HCT116 (cell line): ENCODE results near the gene ECT2. TPM values are rescaled to one million over a fixed set of nuclear protein-coding genes. Genes with fewer than 3 reads are reported as not detected.
A peak's percentile ranks its signal among the peaks of the same experiment; 100 is the strongest.

Source experiments
- ATAC-seq: fragments of 200-7000 bp; cut with Tn5 transposase; 2 replicates; pipeline ENCODE4 v1.9.1; 2020; ENCODE audit warnings: mild to moderate bottlenecking, moderate library complexity
- BruUV-seq: library from RNA; stranded (reverse); fragments of 400-500 nt; replicated peaks from 2 replicates; lab custom pipeline; 2021; lab: Mats Ljungman, UMichigan
- CTCF ChIA-PET: fragments of 300-600 bp; sonication (Branson Sonifier 250); formaldehyde crosslinking; loops from one replicate; lab custom pipeline; 2021; ENCODE audit warnings: antibody characterized with exemption; lab: Charles Lee
- POLR2A ChIA-PET: fragments of 300-600, 350-600 bp; sonication (Branson Sonifier 250); formaldehyde crosslinking; loops from one replicate; lab custom pipeline; 2021; ENCODE audit warnings: antibody characterized with exemption; lab: Charles Lee
- RAD21 ChIA-PET, 2 experiments: fragments of 300-600 bp; sonication (Branson Sonifier 250); formaldehyde crosslinking; loops; one replicate each; lab custom pipeline; 2023; ENCODE audit warnings: low total read pairs in 2 of 2; ENCODE audit not compliant: uncharacterized antibody in 2 of 2, unreplicated experiment in 2 of 2, low non-redundant PET in 1 of 2; lab: Charles Lee
- DNase-seq: peaks from one replicate; pipeline ENCODE4 v3.0.0-alpha.2; 2010; ENCODE audit warnings: low read depth, low spot score
- H2AFZ ChIP-seq: fragments of 200-600 bp; shearing (Covaris generic), sonication (generic); 2 replicates; pipeline ENCODE4 v1.6.1; 2017; ENCODE audit warnings: low read depth, mixed run types, mixed read lengths, antibody characterized with exemption, low read length; ENCODE audit not compliant: poor library complexity, severe bottlenecking
- H3K27ac ChIP-seq: 2 replicates; pipeline ENCODE4 v1.5.1; 2012; ENCODE audit warnings: low read depth, low read length
- H3K27me3 ChIP-seq: fragments of 200-600 bp; sonication (generic); 2 replicates; pipeline ENCODE4 v1.6.1; 2016; ENCODE audit warnings: mixed run types, low read length, mixed read lengths; ENCODE audit not compliant: insufficient read depth
- H3K36me3 ChIP-seq, 2 experiments: fragments of 200-500 bp in 1 of 2; fragments of 200-600 bp in 1 of 2; sonication (Bioruptor generic) in 1 of 2; sonication (generic) in 1 of 2; 2 replicates each; pipeline versions ENCODE4 v1.5.1 to v1.6.1; 2014 to 2016; ENCODE audit warnings: low read length in 2 of 2, inconsistent platforms in 1 of 2, mixed read lengths in 1 of 2, mixed run types in 1 of 2; ENCODE audit not compliant: insufficient read depth in 2 of 2, control insufficient read depth in 1 of 2
- H3K4me1 ChIP-seq, 2 experiments: fragments of 200-600 bp in 1 of 2; sonication (generic) in 1 of 2; 2 replicates each; pipeline versions ENCODE4 v1.5.1 to v1.6.1; 2012 to 2017; ENCODE audit warnings: low read length in 2 of 2, inconsistent platforms in 1 of 2, mild to moderate bottlenecking in 1 of 2, mixed read lengths in 1 of 2, mixed run types in 1 of 2, moderate library complexity in 1 of 2; ENCODE audit not compliant: insufficient read depth in 2 of 2, control insufficient read depth in 1 of 2
- H3K4me2 ChIP-seq: fragments of 200-600 bp; sonication (generic); 2 replicates; pipeline ENCODE4 v1.6.1; 2017; ENCODE audit warnings: mixed run types, low read length, mixed read lengths
- H3K4me3 ChIP-seq, 2 experiments: fragments of 200-600 bp in 1 of 2; sonication (generic) in 1 of 2; replicated peaks in 1 of 2; 2 replicates each; pipeline ENCODE4 v1.5.1; 2011 to 2016; ENCODE audit warnings: low read length in 2 of 2, control low read depth in 1 of 2, low read depth in 1 of 2, mild to moderate bottlenecking in 1 of 2, mixed read lengths in 1 of 2, mixed run types in 1 of 2
- H3K79me2 ChIP-seq: fragments of 200-600 bp; sonication (generic); 2 replicates; pipeline ENCODE4 v1.6.1; 2017; ENCODE audit warnings: mild to moderate bottlenecking, mixed run types, low read length, moderate library complexity, mixed read lengths; ENCODE audit not compliant: insufficient read depth
- H3K9ac ChIP-seq: fragments of 200-600 bp; sonication (generic); 2 replicates; pipeline ENCODE4 v1.6.1; 2016; ENCODE audit warnings: low read length, mixed read lengths
- H3K9me2 ChIP-seq: fragments of 200-600 bp; sonication (generic), shearing (Covaris generic); 2 replicates; pipeline ENCODE4 v1.6.1; 2017; ENCODE audit warnings: mixed run types, mild to moderate bottlenecking, moderate library complexity; ENCODE audit not compliant: insufficient read depth
- H3K9me3 ChIP-seq, 2 experiments: fragments of 200-500 bp in 1 of 2; fragments of 200-600 bp in 1 of 2; sonication (Bioruptor generic) in 1 of 2; sonication (generic) in 1 of 2; 2 replicates each; pipeline ENCODE4 v1.6.1; 2014 to 2017; ENCODE audit warnings: low read length in 2 of 2, mixed read lengths in 2 of 2, inconsistent platforms in 1 of 2, low read depth in 1 of 2, mild to moderate bottlenecking in 1 of 2, mixed run types in 1 of 2, moderate library complexity in 1 of 2; ENCODE audit not compliant: control insufficient read depth in 1 of 2, insufficient read depth in 1 of 2
- H4K20me1 ChIP-seq: fragments of 200-600 bp; sonication (generic), shearing (Covaris generic); 2 replicates; pipeline ENCODE4 v1.6.1; 2017; ENCODE audit warnings: mixed run types, mild to moderate bottlenecking, moderate library complexity; ENCODE audit not compliant: insufficient read depth
- CBX3 ChIP-seq: IDR thresholded peaks from 2 replicates; pipeline ENCODE4 v1.6.1; 2012; ENCODE audit warnings: low read depth
- FOSL1 ChIP-seq: IDR thresholded peaks from 2 replicates; pipeline ENCODE4 v1.6.1; 2012; ENCODE audit warnings: low read depth
- RAD21 ChIP-seq: IDR thresholded peaks from 2 replicates; pipeline ENCODE4 v1.6.1; 2012; ENCODE audit warnings: low read depth, mild to moderate bottlenecking
- intact Hi-C: fragments of 100-400 bp; cut with micrococcal nuclease; formaldehyde crosslinking; loops from 2 replicates; pipeline ENCODE4 v1.10.0; 2022
- total RNA-seq: library from RNA; stranded (reverse); gene quantifications from one replicate; pipeline ENCODE4 v1.2.1, GENCODE V29; 2021; ENCODE audit not compliant: unreplicated experiment
- TF ChIP-seq, protein P1 (sequence below): IDR thresholded peaks from 2 replicates; pipeline ENCODE4 v1.6.1; 2011; ENCODE audit warnings: mild to moderate bottlenecking, low read length, moderate library complexity; ENCODE audit not compliant: insufficient replicate concordance; ENCODE audit errors: extremely low read depth
- TF ChIP-seq, protein P2 (sequence below), 3 experiments: fragments of 200-600 bp in 1 of 3; sonication (generic) in 1 of 3; IDR thresholded peaks in 2 of 3; conservative IDR thresholded peaks in 1 of 3; 2 replicates each; pipeline ENCODE4 v1.5.1; 2012 to 2017; ENCODE audit warnings: low read depth in 2 of 3, low read length in 2 of 3, antibody characterized with exemption in 1 of 3, borderline replicate concordance in 1 of 3, control low read depth in 1 of 3, mild to moderate bottlenecking in 1 of 3, mixed read lengths in 1 of 3, mixed run types in 1 of 3, moderate library complexity in 1 of 3; ENCODE audit not compliant: insufficient read depth in 1 of 3

Gene ECT2
- total RNA-seq, 1 experiment from 2014 or later, result 95.6 TPM

DNA sequence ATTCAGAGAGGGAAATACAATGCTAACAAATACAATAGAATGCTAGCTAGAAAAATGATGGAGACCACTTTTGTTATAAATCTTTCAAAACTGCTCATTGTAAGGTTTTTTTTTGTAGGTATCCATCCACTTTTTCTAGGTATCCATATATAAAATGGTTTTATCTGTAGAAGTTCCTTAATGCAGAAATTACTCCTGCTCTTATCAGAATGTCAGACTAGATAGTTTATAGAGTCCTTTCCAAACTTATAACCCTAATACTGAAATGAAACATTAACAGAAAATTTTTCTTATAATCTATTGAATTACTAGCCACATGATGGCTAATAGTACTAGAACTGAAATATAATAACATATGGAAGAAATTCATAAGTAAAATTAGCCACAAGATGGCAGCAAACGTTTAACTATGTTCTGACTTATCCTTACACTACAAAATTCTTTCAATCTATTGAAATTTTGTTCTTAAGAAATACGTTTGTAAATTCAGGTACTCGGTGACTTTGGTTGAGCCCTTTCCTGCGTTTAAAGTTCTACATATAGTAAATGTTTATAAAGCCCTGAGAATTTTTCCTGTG lies 58.5 kb downstream of the ECT2 start:
- H3K4me1 ChIP-seq, result no peaks in the 10 kb centered on the region
- no TSS peak for BruUV-seq
- H3K27me3 ChIP-seq, result no peaks in the 10 kb centered on the region
- no peak overlapping the region for H3K27ac ChIP-seq
- H3K4me3 ChIP-seq, result no peak overlapping the region
- no peak overlapping the region for H2AFZ ChIP-seq
- ChIA-PET RAD21 (no interaction called here), POLR2A (no interaction called here), CTCF (interaction anchor here (1.0 to 1.3 kb wide), 2 partner anchors 8 to 136 kb away, joined by 3 to 5 read pairs; no protein-coding TSS in a partner anchor)
- peak; percentile 21 for DNase-seq
- no peaks in the 10 kb centered on the region for H3K9me2 ChIP-seq
- H3K79me2 ChIP-seq, result peaks cover 16% of the 10 kb centered on the region
- H3K9ac ChIP-seq, result no peak overlapping the region
- H3K4me2 ChIP-seq, result no peak overlapping the region
- TF ChIP-seq FOSL1 (no peak), RAD21 (peak; percentile 42), CBX3 (no peak)
- TF ChIP-seq, protein P1, sequence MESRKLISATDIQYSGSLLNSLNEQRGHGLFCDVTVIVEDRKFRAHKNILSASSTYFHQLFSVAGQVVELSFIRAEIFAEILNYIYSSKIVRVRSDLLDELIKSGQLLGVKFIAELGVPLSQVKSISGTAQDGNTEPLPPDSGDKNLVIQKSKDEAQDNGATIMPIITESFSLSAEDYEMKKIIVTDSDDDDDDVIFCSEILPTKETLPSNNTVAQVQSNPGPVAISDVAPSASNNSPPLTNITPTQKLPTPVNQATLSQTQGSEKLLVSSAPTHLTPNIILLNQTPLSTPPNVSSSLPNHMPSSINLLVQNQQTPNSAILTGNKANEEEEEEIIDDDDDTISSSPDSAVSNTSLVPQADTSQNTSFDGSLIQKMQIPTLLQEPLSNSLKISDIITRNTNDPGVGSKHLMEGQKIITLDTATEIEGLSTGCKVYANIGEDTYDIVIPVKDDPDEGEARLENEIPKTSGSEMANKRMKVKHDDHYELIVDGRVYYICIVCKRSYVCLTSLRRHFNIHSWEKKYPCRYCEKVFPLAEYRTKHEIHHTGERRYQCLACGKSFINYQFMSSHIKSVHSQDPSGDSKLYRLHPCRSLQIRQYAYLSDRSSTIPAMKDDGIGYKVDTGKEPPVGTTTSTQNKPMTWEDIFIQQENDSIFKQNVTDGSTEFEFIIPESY, result no peak
- TF ChIP-seq, protein P2, sequence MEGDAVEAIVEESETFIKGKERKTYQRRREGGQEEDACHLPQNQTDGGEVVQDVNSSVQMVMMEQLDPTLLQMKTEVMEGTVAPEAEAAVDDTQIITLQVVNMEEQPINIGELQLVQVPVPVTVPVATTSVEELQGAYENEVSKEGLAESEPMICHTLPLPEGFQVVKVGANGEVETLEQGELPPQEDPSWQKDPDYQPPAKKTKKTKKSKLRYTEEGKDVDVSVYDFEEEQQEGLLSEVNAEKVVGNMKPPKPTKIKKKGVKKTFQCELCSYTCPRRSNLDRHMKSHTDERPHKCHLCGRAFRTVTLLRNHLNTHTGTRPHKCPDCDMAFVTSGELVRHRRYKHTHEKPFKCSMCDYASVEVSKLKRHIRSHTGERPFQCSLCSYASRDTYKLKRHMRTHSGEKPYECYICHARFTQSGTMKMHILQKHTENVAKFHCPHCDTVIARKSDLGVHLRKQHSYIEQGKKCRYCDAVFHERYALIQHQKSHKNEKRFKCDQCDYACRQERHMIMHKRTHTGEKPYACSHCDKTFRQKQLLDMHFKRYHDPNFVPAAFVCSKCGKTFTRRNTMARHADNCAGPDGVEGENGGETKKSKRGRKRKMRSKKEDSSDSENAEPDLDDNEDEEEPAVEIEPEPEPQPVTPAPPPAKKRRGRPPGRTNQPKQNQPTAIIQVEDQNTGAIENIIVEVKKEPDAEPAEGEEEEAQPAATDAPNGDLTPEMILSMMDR (IDR thresholded peaks at IDR 0.05 in 2 of 3, conservative IDR thresholded peaks at IDR 0.05 in 1 of 3; ENCODE audit: borderline replicate concordance in 1 of 3, insufficient read depth in 1 of 3, low read depth in 2 of 3, low read length in 2 of 3), result peak; percentile 16 to 55 (median 24); a peak in 3 of 6 replicates
- H3K36me3 ChIP-seq, result peaks cover 27 to 31% of the 10 kb centered on the region in 2 experiments
- no peaks in the 10 kb centered on the region for H4K20me1 ChIP-seq
- intact Hi-C loops, result loop anchor here (1.0 to 10.0 kb wide), 2 partner anchors 236 to 746 kb away; no protein-coding TSS in a partner anchor
- peak; percentile 53; the same call in 1 of the 2 replicates for ATAC-seq
- H3K9me3 ChIP-seq, result no peaks in the 10 kb centered on the region
